Activated CD8-positive, alpha-beta memory T cell treated with anti-CD3 and anti-CD28 coated beads, Interleukin-2, amount 50 U/mL, for 24 hours (primary cell): ENCODE data around the gene TFCP2L1.
"Not testable (repeated sequence)": the region's sequence is repeated elsewhere in the genome, so short reads cannot be mapped to it uniquely, and the experiment has no call there.

Experiments used
- DNase-seq: peaks from one replicate; pipeline ENCODE4 v3.0.0-alpha.2; 2020; ENCODE audit errors: extremely low read depth

The TFCP2L1 gene

DNA sequence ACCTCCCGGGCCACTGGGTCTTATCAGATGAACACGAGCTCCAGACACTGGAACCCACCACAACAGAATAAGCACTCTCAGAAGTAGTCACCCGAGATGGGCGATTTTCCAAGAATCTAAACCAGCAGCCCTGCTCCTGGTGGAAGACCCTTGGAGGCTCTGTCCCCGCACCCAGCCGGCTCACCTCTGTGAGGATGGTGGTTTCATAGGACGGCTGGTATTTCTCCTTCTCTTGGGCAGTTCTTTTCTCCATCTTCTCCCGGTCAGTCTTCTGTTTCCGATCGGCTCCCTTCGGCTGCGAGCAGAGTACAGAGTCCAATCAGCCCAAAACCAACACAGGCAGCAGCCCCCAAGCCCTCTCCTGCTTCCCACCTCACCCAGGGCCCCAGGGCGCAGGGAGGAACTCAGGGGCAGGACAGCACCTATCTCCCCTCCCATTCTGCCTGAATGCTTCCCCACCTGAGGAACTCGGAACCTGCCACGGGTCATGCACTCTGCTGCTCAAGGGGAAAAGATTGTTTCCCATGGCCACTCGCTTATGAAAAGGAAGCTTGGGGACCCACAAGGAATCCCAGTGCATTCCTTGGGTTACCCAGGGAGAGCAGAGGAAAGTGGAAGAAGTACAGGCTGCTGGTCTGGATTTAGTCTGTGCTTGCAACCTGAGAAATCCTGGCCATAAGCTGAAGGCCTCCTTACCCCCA is 42.7 kb downstream of the TFCP2L1 start:
- no peak for DNase-seq

DNA sequence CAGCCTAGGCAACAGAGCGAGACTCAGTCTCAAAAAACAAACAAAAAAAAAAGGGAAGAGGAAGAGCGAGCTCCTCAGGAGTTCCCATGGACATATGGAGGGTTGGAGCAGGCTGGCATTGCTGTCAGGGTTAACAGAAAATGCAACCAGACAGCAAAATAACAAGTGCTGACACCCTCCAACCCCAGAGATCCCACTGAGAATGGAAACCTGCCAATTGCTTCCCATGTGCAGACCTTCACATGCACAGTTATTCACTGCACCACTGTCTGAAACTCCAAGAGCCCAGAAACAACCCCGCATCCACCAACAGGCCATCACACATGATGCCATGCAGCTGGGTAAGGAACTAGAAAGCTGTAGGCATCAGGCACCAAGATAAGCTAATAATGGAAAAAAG is 43.5 kb downstream of the TFCP2L1 start:
- DNase-seq = no peak

DNA sequence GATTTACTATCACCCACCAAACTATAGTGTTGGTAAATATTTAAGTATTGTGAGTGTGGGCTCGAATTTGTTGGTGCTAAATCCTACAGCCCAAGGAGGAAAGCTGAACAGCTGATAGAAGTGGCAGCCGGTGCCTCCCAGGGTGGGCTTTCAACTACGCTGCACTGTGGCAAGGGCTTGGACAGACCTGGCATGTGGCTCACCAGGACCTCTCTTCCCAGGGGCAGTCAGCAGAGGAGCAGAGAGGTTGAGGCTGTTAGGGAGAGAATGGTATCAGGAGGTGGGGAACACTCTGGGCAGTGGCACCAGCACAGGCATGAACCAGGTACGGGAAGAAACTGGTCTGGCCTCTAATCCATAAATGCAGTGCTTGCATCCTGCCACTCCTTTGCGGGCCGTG is 44.6 kb downstream of the TFCP2L1 start:
- no peak for DNase-seq

DNA sequence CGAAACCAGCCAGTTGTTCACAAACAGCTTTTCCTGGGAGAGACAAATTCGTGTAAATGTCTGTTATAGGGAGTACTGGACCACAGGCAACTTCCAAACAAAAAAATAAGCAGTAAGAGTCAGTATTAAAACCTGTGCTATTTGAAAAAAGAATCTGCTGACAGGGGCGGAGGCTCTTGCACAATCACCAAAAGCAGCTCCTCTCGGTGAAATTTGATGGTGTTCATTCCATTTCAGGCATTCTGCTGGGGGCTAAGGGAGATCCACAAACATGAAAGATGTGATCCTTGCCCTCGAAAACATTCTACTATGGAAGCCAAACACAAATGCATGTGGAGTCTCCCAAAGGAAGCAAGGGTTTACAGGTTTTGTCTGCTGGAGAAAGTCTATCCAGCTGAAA is 45.0 kb downstream of the TFCP2L1 start:
- DNase-seq = no peak

DNA sequence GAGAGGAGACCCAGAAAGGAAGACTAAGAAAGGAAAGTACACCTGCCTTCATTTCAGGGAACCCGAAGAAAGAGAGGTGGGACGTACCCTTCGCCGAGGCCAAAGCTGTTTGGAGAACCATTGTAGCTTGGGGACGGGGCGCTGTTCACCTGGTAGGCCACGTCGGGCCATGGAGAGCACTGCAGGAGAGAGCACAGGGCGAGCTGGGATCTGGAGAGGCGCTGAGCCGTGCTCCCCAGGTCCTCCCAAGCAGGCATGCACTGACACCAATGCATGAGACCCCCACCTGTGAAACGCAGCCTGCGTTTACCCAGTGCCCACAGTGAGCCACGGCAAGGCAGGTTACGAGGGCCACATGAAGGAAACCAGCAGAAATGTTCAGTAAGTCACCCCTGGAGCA is 45.5 kb downstream of the TFCP2L1 start:
- DNase-seq = no peak

DNA sequence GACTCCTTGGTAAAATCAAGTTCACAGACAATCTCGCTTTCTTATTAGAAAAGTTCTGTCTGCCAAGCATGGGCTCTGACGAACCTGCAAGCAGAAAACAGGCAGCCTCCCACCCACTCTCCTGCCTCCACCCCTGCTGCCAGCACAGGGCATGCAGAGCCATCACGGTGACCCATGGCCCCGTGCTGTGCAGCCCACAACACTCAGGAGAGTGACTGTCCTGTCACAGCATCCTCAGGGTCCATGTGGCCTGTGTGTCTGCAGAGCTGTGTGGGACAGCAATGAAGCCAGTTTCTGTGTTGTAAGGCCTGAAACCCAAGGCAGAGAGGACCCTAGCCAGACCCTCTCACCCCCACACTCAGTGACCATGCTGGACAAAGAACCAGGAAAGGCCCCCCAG is 46.2 kb downstream of the TFCP2L1 start:
- DNase-seq = no peak

DNA sequence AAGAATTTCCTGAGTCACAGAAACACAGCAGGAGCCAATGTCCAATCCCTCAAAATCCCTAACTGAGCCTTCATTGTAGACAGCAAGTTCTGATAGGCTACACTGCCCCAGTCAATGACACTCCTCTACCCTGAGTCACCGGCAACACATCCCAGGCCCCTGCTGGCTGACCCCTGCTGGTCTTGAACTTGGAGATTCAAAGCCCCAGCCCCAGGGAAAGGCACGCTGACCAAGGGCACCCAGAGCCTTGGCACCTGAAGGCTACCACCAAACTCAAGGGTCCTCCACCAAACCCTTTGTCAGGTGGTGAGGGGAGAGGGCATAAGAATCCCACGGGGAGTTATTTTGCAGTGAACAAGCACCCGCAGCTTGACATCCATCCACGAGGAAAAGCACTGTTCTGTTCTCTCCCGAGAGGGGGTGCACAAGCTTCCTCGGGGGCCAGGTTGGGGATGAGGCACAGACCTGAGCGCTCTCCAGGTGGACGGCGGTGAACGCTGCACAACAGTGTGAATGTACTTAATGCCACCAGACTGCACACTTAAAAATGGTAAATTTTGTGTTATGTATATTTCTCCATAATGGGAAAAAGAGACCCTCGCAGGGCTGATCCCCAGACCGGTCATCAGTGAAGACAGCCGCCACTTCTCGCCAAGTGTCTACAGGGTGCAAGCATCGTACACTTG is 46.9 kb downstream of the TFCP2L1 start:
- no peak for DNase-seq

DNA sequence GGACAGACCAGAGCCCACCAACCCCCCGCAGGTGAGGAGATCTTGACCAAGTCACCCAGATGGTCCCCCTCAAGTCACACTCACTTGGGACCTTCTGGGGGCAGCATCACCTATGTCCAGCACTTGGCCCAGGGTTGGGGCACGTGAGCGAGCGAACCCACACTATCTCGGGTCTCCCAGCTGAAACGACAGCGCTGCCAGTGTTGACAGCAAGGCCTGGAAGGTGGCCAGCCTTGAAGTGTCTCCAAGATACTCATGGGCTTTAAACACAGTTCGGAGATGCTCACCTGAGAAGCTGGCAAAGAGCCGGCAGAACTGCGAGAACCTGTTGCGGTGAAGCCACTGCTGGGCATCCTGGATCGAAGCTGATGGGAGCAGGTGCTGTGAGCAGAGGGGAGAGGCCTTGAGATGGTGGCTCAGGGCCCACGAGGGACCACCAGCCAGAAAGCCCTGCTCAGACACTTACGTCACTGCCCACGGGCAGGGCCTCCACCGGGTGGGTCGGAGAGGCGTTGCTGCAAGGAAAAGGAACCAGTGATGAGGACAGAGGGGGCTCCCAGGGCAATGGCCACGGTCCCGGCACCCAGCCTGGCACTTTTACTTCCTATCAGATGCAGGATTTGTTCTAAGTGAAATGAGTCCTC is 47.5 kb downstream of the TFCP2L1 start:
- DNase-seq = no peak

DNA sequence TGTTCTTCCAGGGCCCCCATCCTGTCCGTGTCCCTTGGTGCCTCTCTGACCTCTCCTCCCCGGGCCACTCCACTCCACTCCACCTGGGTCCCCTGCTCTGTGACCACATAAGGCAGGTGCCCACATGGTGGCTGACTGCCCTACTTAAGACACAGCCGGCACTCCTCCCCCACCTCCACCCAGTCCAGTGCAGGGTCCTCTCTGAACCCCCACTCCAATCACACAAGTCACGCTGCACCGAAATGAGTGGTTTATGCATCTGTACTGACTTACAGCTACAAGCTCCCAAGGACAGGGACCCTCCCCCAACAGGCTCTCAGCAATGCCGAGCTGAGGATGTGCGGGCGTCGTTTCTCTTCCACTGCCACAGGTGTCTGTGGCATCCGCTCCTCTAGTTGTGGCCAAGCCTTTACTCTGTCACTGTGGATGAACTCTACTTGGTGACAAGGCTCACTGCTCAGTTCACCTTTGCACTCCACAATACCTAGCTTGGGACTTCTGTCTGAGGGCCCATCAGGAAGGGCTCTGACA is 48.3 kb downstream of the TFCP2L1 start:
- DNase-seq = no peak

DNA sequence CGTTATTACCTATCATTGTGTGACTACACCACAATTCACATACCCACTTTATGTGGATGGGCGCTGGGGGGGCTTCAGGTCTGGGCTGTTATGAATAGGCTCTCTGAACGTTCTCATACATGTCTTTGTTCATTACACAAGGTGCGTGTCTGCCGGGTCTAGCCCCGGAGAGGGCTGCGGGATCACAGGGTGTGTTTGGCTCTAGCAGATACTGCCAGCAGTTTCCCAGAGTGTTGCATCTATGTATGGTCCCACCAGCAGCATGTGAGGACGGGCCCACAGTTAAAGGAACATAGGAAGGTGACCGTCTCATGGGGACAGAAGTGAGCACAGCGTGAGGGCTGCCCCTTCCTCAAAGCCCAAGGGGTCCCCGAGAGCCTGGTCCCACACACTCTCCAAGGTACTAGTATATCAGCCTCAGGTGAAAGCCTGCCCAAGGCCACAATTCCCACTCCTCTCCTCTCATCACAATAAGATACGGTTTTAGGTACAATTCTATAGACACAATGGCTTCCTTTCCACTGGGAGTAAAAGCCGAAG is 48.8 kb downstream of the TFCP2L1 start:
- DNase-seq = no peak

DNA sequence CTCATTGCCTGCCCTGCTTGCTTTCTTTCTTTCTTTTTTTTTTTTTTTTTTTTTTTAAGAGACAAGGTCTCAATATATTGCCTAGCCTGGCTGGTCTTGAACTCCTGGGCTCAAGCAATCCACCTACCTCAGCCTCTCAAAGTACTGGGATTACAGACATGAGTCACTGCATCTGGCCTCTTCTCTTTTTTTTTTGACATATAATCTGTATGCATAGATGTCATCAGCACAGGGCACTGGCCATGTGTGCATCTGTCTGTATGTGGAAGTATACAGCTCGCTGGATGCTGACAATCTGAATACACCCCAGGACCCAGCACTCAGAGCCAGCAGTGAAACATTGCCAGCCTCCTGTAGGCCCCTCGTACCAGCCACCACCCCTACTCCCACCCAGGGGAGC is 49.5 kb downstream of the TFCP2L1 start:
- DNase-seq = no peak

DNA sequence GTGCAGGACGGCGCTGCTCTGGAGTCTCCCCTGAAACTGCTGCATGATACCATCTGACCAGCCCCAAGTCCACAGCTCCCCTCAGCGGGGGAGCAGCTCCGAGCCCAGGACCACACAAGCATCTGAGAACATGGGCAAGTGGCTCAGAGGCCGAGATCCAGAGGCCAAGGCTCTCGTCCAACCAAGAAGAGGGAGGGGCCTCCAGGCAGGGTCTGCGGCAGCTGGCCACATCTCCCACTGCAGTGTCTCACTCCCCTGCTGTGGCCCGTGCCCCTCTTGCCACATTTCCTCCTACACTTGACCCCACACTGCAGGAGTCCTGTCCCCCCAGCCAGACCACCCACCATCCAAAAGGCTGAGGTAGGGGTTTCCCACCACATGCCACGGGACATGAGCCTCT is 50.2 kb downstream of the TFCP2L1 start:
- no peak for DNase-seq

DNA sequence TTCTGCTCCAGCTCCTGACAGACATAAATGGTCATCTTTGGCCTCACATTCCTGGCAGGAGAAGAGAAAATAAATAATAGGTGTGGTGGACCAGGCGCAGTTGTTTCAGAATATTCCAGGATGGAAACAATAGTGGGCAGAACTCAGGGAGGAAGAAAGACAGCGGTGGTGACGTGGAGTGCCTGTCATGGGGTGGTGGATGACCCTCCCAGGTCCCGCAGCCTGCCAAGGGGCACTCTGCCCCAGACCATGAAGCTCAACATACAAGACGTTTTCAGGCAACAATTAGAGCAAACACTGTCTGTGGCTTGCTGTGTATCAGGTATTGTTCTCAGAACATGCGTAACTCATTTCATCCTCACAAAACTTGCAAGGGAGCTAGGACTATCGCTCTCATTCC is 50.9 kb downstream of the TFCP2L1 start:
- DNase-seq = no peak

DNA sequence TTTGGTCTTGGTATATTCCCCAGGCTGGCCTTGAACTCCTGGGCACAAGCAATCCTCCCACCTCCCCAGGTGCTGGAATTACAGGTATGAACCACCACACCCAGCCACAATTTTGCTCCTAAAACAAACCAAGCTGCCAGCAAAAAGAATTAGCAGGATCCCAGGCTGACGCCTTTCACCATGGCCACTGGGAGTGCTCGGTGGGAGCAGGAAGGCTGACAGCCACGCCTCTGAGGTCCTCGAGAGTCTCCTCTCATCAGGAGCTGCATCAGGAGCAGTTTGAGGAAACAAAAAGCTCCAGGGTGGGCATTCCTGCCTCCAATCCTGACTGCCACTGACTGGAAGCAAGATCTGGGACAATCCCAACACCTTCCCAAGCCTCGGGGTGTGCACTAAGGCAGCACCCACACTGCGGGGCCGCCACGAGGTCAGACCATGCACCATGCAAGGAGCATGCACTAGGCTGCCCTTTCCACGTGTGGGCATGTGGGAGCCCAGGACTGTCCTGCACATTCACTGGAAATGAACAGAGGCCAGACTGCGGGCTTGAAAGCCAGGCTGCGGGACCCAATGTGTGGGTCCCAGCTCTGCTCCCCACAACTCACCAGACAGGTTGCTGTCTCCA is 51.4 kb downstream of the TFCP2L1 start:
- no peak for DNase-seq

DNA sequence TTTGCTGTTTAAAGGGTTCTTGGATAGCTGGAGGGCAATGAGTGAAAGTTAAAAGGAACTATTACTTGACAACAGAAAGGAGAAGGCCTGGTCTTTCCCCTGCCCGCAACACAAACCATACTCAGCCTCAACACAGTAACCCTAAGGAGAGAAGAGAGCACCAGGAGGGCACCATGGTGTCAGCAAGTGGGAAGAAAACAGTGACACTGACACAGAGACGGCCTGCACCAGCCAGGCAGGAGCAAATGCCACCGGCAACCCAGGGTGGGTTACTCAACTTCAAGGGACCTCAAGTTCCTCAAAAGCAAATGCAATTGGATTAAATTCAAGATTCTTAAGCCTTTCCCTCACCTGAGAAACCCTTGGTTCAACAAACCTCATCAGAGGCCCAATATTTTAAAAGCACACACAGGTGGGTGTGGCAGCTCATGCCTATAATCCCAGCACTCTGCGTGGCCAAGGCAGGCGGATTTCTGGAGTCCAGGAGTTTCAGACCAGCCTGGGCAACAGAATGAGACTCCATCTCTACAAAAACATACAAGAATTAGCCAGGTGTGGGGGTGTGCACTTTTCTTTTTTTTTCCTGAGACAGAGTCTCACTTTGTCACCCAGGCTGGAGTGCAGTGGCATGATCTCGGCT is 52.3 kb downstream of the TFCP2L1 start:
- no peak for DNase-seq

DNA sequence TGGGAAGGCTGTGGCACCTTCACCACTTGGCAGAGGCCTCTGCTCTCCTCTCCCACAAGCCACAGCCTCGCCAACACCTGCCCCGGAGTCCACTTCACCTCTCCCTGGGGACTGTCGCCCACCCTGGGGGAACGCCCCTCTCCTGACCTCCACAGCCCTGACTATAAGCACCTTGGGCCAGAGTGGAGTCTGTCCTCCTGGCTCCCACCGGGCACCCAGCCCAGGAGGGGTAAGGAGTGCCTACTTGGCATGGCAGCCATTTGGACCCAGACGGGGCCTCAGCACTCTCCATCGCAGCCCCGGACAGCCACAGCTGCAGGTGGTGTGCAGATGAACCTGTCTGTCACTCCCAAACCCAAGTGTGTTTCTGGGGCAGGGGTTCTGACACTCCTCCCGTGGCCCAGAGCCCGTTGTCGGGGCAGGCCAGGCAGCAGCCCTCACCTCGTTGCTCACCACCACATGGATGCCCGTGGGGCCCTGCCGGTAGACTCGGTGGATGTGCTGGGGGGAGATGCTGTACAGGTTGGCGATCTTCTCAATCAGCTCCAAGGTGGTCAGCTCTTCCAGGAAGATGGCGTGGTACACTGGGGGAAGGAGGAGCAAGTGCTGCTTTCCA is 53.5 kb downstream of the TFCP2L1 start:
- DNase-seq = no peak

DNA sequence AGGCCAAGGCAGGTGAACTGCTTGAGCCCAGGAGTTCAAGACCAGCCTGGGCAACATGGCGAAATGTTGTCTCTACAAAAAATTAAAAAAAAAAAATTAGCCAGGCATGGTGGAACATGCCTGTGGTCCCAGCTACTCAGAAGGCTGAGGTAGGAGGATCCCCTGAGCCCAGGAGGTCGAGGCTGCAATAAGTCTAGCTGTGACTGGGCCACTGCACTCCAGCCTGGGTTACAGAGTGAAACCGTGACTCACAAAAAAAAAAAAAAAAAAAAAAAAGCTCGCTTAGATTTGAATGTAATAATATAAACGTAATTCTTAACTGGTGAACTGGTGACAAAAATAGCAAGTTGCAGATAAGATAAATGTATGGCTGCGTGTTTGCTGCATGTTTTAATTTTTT is 56.5 kb downstream of the TFCP2L1 start:
- DNase-seq = no peak

DNA sequence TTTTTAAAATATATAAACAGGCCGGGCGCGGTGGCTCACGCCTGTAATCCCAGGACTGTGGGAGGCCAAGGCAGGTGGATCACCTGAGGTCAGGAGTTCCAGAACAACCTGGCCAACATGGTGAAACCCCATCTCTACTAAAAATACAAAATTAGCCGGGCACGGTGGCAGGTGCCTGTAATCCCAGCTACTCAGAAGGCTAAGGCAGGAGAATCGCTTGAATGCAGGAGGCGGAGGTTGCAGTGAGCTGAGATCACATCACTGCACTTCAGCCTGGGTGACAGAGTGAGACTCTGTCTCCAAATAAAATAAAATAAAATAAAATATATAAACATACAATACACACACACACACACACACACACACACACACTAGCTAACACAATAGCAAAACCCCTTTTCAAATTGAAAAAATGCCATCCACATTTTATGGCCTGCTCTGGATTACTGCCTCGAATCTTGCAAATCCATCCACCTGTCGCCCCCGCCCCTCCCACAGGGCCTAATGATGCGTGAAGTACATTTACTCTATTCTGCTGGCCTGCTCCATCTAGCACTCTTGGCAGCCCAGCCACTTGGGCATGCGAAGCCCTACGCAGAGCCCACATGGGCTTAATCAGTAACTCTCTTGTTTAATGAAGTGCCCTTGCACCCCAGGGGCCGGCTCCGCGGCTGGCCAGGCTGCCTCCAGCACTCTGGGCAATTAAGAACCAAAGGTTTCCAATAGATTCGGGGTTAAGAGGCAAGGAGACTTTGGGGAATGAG is 57.4 kb downstream of the TFCP2L1 start:
- DNase-seq = not testable (repeated sequence)

DNA sequence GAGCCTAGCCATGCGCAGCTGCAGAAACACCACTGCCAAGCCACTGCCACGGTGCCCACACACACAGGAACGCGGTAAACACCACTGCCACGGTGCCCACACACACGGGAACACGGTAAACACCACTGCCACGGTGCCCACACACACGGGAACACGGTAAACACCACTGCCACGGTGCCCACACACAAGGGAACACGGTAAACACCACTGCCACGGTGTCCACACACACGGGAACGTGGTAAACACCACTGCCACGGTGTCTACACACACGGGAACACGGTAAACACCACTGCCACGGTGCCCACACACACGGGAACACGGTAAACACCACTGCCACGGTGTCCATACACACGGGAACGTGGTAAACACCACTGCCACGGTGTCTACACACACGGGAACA is 59.3 kb downstream of the TFCP2L1 start:
- not testable (repeated sequence) for DNase-seq

DNA sequence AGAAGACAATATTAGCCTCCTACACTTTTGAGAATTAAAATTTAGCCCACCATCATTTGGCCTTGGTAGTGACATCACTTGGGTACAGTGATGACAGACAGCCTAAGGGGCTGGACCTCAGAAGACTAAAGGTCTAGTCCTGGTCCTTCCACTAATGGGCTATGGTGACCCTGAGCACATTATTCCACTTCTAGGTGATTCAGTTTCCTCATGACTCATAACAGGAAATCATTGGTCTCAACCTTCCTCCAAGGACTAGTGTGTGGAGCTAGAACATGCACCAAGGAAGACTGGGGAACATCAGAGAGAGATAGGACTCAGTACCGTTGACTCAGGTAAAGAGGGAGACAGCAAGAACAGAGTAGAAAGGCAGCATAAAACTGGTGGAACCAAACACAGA is 64.0 kb downstream of the TFCP2L1 start:
- no peak for DNase-seq

DNA sequence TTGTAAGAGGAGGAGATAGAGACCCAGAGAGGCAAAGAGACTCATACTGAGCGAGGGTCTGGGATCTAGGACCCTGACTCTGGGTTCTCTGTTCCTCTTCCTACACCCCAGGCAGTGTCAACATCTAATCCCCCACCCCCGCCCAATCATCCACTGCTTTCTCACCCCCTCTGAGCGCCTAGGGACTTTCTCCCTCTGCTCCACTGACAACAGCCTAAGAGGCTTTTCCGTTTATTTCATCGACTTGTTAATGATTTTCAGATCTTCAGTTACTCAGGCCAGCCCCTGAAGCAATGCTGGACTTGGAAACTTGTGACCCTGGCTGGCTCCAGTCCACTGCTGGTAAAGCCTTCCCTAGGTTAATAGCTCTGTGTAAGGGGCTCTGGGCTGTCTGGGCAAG is 65.1 kb downstream of the TFCP2L1 start:
- no peak for DNase-seq
